Esophagus squamous epithelium (tissue), 5 donors: ENCODE measurements around the gene ECHS1. TPM values are rescaled to one million over a fixed set of nuclear protein-coding genes. Genes with fewer than 3 reads are reported as not detected.

ENCODE experiments used
- DNase-seq: peaks from one replicate; lab custom pipeline; 2025; lab: John Stamatoyannopoulos, UW
- H3K27ac ChIP-seq, 4 donors: fragments of 200-600 bp; sonication (generic); one replicate each; pipeline ENCODE4 v1.5.1; 2016 to 2019; ENCODE audit warnings: mild to moderate bottlenecking in 1 of 4
- H3K27me3 ChIP-seq, 4 donors: fragments of 200-600 bp; sonication (generic); 1 replicate in 3 of 4; 2 replicates in 1 of 4; pipeline versions ENCODE4 v1.5.1 to v1.6.0; 2017 to 2021; ENCODE audit warnings: antibody characterized with exemption in 1 of 4
- H3K36me3 ChIP-seq, 3 donors: fragments of 200-600 bp; sonication (generic); one replicate each; pipeline ENCODE4 v1.5.1; 2016 to 2019
- H3K4me1 ChIP-seq, 3 donors: fragments of 200-600 bp; sonication (generic); one replicate each; pipeline ENCODE4 v1.5.1; 2017 to 2019
- H3K4me3 ChIP-seq, 4 donors: fragments of 200-600 bp; sonication (generic); 1 replicate in 3 of 4; 2 replicates in 1 of 4; pipeline ENCODE4 v1.5.1; 2016 to 2019; ENCODE audit warnings: mild to moderate bottlenecking in 2 of 4, moderate library complexity in 1 of 4
- H3K9me3 ChIP-seq, 3 donors: fragments of 200-600 bp; sonication (generic); one replicate each; pipeline ENCODE4 v1.5.1; 2016 to 2019
- CTCF ChIP-seq, 6 experiments: fragments of 450-650 bp in 4 of 6; fragments of 200-600 bp in 2 of 6; sonication (generic) in 2 of 6; IDR thresholded peaks; one replicate each; pipeline ENCODE4 v1.5.1; 2016 to 2019; ENCODE audit warnings: antibody characterized with exemption in 6 of 6, mild to moderate bottlenecking in 4 of 6, moderate library complexity in 4 of 6
- POLR2A ChIP-seq, 4 donors: fragments of 450-650 bp; IDR thresholded peaks; one replicate each; pipeline ENCODE4 v1.6.1; 2017; ENCODE audit warnings: antibody characterized with exemption in 4 of 4, mild to moderate bottlenecking in 4 of 4, moderate library complexity in 3 of 4
- WGBS, 2 donors: methylation state at CpG; one replicate each; pipeline ENCODE4 v1.1.5; 2018; 5-methylcytosine and 5-hydroxymethylcytosine counted together
- intact Hi-C: fragments of 100-400 bp; cut with DNase I; formaldehyde crosslinking; loops from one replicate; pipeline ENCODE4 v1.15.0; 2022
- total RNA-seq, 4 donors: library from RNA; depleted of rRNA; stranded (reverse); fragments of >200 nt; gene quantifications; one replicate each; pipeline ENCODE4 v1.1.0, GENCODE V29; 2016
- donor health status: DM: yes; HTN: yes; CAD: no.

ECHS1 gene
- total RNA-seq, 4 donors from 2014 or later, result 75.0 to 115 (median 99.2) TPM

DNA sequence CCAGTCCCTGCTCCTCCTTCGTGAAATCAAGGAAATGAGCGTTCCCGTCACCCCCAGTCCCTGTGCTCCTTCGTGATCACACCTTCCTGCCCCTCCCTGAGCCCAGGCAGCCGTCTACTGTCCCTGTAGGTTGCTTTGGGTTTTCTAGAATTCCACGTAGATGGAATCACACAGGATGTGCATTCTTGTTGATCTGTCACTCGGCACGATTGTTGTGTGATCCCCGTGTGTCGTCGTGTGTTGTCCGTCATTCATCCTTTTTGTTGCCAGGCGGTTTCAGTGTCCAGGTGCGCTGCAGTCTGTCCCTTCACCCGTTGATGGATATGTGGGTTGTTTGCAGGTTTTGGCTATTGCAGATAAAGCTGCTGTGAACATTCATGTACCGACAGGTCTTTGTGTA is 30.2 kb upstream of the ECHS1 start:
- intact Hi-C loops, result no loop called here
- TF ChIP-seq POLR2A (IDR thresholded peaks at IDR 0.05) (no peak), CTCF (IDR thresholded peaks at IDR 0.05) (no peak)
- 78 to 82% methylated on average over 15 to 16 of the region's 16 CpGs for WGBS, 2 donors
- DNase-seq, result no peak
- Histone ChIP-seq H3K27ac (no peak overlapping the region), H3K27me3 (no peaks in the 10 kb centered on the region), H3K9me3 (no peaks in the 10 kb centered on the region), H3K36me3 (peaks cover 11 to 98% (median 22%) of the 10 kb centered on the region in 3 donors), H3K4me3 (no peak overlapping the region), H3K4me1 (no peaks in the 10 kb centered on the region)

DNA sequence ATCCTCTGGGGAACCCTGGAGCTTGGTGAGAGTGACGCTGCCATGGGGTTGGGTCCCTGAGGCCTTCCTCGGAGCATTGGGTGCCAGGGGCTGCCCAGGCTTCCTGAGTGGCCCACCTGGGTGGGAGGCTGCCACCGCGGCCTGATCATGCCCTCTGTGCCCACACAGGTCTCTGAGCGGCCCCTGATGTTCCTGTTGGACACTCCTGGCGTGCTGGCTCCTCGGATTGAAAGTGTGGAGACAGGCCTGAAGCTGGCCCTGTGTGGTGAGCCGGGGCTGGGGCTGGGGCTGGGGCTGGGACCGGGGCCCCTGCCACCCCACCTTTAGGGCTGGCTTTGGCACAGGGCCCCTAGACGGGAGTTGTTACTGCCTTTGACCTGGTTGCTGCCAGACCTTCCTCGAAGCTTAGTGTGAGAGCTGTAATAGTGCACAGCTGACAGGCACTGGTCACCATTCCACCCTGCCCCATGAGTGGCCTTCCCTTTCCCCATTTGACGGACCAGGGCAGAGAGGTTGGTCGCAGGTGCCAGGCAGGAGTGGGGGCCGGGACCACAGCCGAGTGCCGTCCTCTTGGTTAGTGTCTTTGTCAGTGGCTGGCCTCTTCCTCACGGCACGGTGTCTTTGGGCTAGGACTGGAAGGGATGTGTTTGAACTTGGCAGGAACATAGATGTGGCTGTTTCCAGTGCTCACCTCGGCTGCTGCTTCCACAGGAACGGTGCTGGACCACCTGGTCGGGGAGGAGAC is 29.0 kb upstream of the ECHS1 start:
- TF ChIP-seq POLR2A (IDR thresholded peaks at IDR 0.05) (no peak), CTCF (IDR thresholded peaks at IDR 0.05) (no peak)
- H3K27me3 ChIP-seq, result no peaks in the 10 kb centered on the region
- H3K27ac ChIP-seq, result no peak overlapping the region
- WGBS, 2 donors, result 90 to 92% methylated on average over 2 to 12 of the region's 21 CpGs
- H3K4me3 ChIP-seq, result no peak overlapping the region
- no peaks in the 10 kb centered on the region for H3K4me1 ChIP-seq
- H3K9me3 ChIP-seq, result no peaks in the 10 kb centered on the region
- intact Hi-C loops, result no loop called here
- H3K36me3 ChIP-seq, result peaks cover 11 to 98% (median 28%) of the 10 kb centered on the region in 3 donors
- DNase-seq, result no peak

DNA sequence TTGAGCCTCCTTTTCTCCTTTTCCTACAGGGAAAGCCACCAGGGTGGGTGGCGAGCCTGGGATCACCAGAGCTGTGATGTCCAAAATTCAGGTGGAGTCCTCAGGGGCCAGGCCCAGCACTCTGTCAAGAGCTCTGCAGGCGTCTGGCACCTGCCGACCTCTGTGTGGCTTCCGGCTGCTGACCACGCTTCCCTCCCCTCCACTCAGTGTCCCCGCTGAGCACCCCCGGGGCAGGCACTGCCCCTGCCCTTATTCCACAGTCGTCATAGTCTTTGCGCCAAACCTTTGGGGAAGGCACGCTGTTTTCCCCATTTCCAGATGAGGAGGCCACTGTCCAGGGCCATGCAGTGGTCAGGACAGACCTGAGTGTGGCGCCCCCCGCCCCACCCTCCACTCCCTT is 28.3 kb upstream of the ECHS1 start:
- H3K27ac ChIP-seq, result peak overlapping the region in 1 of 4 donors; percentile 21
- no peak overlapping the region for H3K4me3 ChIP-seq

DNA sequence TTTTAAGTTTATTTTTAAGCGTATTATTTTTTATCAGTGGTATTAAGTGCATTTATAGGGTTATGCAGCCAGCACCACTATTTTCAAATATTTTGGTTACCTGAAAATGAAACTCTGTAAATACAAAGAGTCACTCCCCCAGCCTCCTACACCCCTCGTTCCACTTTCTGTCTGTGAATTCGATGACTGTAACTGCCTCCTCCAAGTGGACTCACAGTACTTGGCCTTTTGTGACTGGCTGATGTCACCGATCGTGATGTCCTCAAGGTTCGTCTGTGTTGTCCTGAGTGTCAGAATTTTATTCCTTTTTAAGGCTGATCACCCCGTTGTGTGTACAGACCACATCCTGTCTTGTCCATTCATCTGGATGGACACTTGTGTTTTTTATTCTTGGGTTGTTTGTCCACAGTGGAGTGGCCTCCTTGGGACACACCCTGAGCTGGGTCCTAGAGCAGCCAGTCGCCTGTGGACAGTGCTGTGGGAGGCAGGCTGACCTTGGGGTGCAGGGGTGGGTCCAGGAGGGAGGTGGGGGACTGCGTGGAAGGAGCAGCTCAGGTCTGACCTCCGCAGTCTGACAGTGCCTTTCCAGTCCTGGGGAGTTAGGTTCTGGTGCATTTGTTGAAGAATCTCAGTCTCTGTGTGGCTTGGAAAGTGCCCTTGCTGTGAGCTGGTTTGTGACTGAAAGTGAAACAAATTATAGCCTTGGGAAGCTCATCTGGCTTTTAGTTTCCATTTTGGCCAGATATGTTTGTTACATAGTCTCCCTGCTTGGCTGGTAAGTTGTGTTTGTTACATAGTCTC is 27.7 kb upstream of the ECHS1 start:
- H3K4me3 ChIP-seq, result no peak overlapping the region
- peaks cover 11 to 98% (median 23%) of the 10 kb centered on the region in 3 donors for H3K36me3 ChIP-seq
- H3K27me3 ChIP-seq, result no peaks in the 10 kb centered on the region
- no peak for DNase-seq
- WGBS, 2 donors, result 76 to 84% methylated on average over 7 to 9 of the region's 10 CpGs
- no peaks in the 10 kb centered on the region for H3K9me3 ChIP-seq
- peaks cover 0 to 5% (median 0%) of the 10 kb centered on the region in 3 donors for H3K4me1 ChIP-seq
- TF ChIP-seq CTCF (IDR thresholded peaks at IDR 0.05), result no peak
- TF ChIP-seq POLR2A (IDR thresholded peaks at IDR 0.05), result peak in 1 of 4 donors; percentile 18
- intact Hi-C loops, result no loop called here
- peak overlapping the region in 1 of 4 donors; percentile 26 for H3K27ac ChIP-seq

More for the DNA sequence above, 28.3 kb upstream of the ECHS1 start:
- Histone ChIP-seq H3K4me1 (no peaks in the 10 kb centered on the region), H3K9me3 (no peaks in the 10 kb centered on the region), H3K27me3 (no peaks in the 10 kb centered on the region), H3K36me3 (peaks cover 11 to 98% (median 28%) of the 10 kb centered on the region in 3 donors)
- intact Hi-C loops, result no loop called here
- TF ChIP-seq POLR2A (IDR thresholded peaks at IDR 0.05), result no peak
- no peak for TF ChIP-seq CTCF (IDR thresholded peaks at IDR 0.05)
- DNase-seq, result no peak
- whole genome bisulfite sequencing, 2 donors, result 89 to 95% methylated on average over 9 of the region's 12 CpGs
